GM12865 (cell line): ENCODE data around the gene MXD3.
A peak's percentile ranks its signal among the peaks of the same experiment; 100 is the strongest.

Experiments
- DNase-seq: peaks from one replicate; pipeline ENCODE4 v3.0.0; 2010; ENCODE audit warnings: low read depth
- H3K4me3 ChIP-seq: 2 replicates; pipeline ENCODE4 v1.5.1; 2011; ENCODE audit warnings: mild to moderate bottlenecking, low read depth, low read length, control low read depth
- TF ChIP-seq, protein P1 (sequence below): IDR thresholded peaks from 2 replicates; pipeline ENCODE4 v1.5.1; 2011; ENCODE audit warnings: low read length, control low read depth, low read depth, inconsistent platforms; ENCODE audit not compliant: insufficient read depth; ENCODE audit errors: missing control alignments

The MXD3 gene

DNA sequence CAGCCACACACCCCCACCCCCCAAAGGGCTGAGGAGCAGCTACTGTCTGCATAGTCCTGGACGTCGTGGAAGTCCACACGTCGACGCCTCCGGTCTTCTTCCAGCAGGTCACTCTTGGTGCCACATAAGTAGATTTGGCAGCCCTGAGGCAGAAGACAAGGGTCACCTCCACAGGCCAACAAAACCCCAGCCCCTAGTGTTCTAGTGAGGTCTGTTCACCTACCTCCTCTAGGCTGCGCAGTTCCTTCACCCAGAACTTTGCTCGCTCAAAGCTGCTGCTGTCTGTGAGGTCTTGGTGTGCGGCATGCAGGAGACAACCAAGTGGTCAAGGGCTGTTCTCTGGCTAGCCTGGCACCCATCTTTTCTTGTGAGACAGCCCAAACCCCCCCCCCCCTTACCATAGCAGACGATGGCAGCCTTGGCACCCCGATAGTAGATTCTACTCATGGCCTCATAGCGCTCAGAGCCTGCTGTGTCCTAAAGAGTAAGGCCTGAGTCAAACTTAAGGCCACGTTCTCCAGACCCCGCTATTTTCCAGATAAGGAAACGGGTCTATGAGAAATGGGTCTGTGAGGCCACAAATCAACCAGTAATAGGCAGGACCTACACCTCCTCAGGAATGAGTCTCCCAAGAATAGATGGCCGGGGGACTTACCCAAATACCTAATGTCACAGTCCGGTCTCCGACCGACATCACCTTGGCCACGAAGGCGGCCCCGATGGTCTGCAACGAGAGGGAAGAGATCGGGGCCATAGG is 9.2 kb downstream of the MXD3 start:
- H3K4me3 ChIP-seq, result peak overlapping the region; percentile 77
- peak; percentile 68 for DNase-seq
- TF ChIP-seq, protein P1, sequence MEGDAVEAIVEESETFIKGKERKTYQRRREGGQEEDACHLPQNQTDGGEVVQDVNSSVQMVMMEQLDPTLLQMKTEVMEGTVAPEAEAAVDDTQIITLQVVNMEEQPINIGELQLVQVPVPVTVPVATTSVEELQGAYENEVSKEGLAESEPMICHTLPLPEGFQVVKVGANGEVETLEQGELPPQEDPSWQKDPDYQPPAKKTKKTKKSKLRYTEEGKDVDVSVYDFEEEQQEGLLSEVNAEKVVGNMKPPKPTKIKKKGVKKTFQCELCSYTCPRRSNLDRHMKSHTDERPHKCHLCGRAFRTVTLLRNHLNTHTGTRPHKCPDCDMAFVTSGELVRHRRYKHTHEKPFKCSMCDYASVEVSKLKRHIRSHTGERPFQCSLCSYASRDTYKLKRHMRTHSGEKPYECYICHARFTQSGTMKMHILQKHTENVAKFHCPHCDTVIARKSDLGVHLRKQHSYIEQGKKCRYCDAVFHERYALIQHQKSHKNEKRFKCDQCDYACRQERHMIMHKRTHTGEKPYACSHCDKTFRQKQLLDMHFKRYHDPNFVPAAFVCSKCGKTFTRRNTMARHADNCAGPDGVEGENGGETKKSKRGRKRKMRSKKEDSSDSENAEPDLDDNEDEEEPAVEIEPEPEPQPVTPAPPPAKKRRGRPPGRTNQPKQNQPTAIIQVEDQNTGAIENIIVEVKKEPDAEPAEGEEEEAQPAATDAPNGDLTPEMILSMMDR, result peak; percentile 23

DNA sequence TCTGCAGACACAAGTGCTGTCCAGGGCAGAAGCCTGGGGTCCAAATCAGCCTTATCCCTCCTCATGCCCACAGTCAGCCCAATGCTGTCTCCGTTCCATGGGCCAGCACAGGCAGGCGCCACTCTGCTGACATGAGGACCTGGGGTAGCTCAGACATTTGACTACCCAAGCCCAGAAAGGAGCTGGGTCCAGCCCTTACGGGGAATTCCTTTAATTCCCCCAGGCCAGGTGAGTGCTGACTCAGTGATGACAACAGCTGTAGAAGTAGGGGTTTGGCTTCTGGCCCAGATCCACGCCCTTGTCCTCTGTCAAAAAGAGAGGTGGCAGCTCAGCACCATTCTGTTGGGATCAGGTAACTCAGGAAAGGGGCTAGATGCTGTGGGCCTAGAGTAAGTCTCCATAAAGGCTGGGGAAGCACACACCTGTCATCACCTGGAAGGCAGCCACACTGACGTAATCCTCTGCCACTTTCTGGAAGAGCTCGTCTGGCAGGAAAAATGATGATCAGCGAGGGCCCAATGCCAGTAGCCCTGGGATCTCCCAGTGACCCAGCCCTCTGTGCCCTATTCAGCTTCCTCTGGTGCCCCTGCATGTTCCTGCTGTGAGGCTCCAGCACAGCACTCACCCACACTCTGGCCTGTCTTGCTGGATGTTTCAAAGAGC is 10.1 kb downstream of the MXD3 start:
- H3K4me3 ChIP-seq, result no peak overlapping the region
- peak; percentile 66 for DNase-seq
- TF ChIP-seq, protein P1, result no peak

DNA sequence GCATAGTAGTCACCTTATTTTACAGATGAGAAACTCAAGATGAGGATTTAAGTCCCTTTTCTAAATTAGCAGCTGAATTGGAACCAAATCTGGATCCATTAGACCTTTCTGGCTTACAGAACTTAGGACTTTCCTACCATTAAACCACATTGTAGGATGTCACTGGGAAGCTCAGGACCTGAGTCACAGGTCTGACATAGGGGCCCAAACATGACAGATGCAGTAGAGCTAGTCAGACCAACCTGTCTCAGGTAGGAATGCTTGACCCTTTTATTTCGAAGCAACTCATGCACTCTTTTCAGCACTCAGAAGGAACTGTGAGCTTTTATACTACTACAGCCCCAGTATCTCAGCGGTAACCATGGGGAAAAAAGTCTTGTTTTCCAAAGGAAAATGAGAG is 10.7 kb downstream of the MXD3 start:
- TF ChIP-seq, protein P1, result no peak
- no peak for DNase-seq
- H3K4me3 ChIP-seq, result peak overlapping the region; percentile 15

DNA sequence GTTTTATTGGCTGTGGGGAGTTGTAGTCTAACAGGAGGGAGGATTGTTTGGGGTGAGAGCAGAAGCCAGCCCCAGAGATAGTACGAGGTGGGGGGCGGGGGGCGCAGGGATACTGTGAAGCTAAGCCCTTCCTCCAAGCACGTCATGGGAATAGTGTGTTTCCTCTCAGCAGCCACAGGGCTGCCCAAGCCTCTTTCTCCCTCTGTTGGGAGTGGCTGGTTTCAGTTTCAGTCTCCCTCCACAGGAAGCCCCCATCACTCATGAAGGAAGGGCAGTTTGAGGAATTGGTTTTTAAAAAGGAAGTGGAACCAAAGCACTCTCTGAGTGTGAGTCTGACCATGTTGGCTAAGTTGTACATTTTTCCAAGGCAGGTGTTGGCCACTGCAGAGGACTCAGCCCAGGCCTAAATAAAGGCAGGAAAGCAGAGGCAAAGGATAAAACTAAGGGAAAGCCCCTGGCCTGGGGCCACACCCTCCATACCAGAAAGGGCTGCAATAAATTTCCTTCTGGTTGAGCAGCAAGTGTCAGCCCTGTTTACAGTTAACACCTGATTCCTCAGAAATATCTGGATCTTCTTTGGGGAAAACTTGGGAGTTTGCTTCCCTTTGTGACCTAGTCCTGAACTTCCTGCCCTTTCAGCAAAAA is 11.3 kb downstream of the MXD3 start:
- H3K4me3 ChIP-seq, result peak overlapping the region; percentile 15
- TF ChIP-seq, protein P1, result no peak
- DNase-seq, result peak; percentile 84

DNA sequence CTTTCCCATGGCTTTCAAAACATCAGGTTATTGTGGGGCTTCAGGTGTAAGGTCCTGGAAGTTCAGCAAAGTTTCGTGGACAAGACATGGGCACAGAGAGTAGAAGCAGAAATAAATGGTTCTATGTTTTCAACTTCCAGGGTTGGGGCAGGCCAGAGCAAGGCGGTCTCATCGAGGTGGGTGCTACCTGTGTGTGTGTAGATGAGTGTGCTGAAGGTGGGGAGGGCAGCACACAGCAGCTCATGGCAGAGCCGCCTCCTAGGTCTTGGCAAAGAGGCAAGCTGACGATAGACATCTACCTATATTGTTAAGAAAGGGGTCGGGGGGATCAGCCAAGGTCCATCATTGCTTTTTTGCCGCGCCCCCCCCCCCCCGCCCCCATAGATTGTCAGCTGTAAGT is 12.0 kb downstream of the MXD3 start:
- DNase-seq, result no peak
- TF ChIP-seq, protein P1, result no peak
- no peak overlapping the region for H3K4me3 ChIP-seq

DNA sequence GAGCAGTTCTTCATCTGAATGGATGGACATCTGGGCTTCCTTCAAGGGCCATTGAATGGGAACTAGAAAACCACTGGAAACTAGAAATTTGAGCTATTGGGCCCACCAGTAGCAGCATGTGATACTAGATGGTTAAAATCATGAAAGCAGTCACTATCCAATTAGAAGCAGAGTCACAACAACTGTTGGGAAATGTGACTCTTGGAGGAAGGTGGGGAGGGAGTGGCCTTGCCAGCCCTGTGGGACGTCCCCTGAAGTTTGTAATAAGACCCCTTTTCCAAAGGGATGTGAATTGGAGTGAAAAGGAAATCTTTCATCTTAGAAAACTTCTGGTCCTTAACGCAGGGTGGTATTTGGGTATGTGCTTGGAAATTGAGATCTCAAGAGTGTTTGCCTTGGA is 13.8 kb downstream of the MXD3 start:
- TF ChIP-seq, protein P1, result no peak
- H3K4me3 ChIP-seq, result no peak overlapping the region
- no peak for DNase-seq
